Activated CD4-positive, alpha-beta T cell treated with anti-CD3 and anti-CD28 coated beads, Interleukin-2, amount 10 ng/mL, durations not matched to agents 7 days and 5 days (primary cell): ENCODE data around the gene ME2. TPM values are rescaled to one million over a fixed set of nuclear protein-coding genes. Genes with fewer than 3 reads are reported as not detected.
"Not testable (repeated sequence)": the region's sequence is repeated elsewhere in the genome, so short reads cannot be mapped to it uniquely, and the experiment has no call there.

ENCODE experiments used
- CTCF ChIA-PET: fragments of 350-600 bp; sonication (Branson Sonifier 250); formaldehyde crosslinking; loops from one replicate; lab custom pipeline; 2021; ENCODE audit warnings: antibody characterized with exemption; lab: Charles Lee
- POLR2A ChIA-PET: fragments of 350-600 bp; sonication (Branson Sonifier 250); formaldehyde crosslinking; loops from one replicate; lab custom pipeline; 2021; ENCODE audit warnings: antibody characterized with exemption; lab: Charles Lee
- DNase-seq: peaks from one replicate; pipeline ENCODE4 v3.0.0-alpha.2; 2020
- H3K27ac Mint-ChIP-seq: one replicate; pipeline ENCODE4 v1.8.0; 2021; ENCODE audit warnings: mild to moderate bottlenecking, moderate library complexity, mixed read lengths
- H3K27me3 Mint-ChIP-seq: one replicate; pipeline ENCODE4 v1.8.0; 2021; ENCODE audit warnings: mixed read lengths
- H3K36me3 Mint-ChIP-seq: one replicate; pipeline ENCODE4 v1.8.0; 2021; ENCODE audit warnings: low read depth, mixed read lengths
- H3K4me1 Mint-ChIP-seq: one replicate; pipeline ENCODE4 v1.8.0; 2021; ENCODE audit warnings: mixed read lengths
- H3K4me3 Mint-ChIP-seq: one replicate; pipeline ENCODE4 v1.8.0; 2021; ENCODE audit warnings: mild to moderate bottlenecking, moderate library complexity, mixed read lengths
- H3K9me3 Mint-ChIP-seq: one replicate; pipeline ENCODE4 v1.8.0; 2021; ENCODE audit warnings: mixed read lengths
- total RNA-seq, 2 experiments: library from RNA; stranded (reverse); gene quantifications; one replicate each; pipeline ENCODE4 v1.2.3, GENCODE V29; 2021

Gene ME2
- total RNA-seq, 2 experiments from 2014 or later = 84.1 to 98.5 TPM

DNA sequence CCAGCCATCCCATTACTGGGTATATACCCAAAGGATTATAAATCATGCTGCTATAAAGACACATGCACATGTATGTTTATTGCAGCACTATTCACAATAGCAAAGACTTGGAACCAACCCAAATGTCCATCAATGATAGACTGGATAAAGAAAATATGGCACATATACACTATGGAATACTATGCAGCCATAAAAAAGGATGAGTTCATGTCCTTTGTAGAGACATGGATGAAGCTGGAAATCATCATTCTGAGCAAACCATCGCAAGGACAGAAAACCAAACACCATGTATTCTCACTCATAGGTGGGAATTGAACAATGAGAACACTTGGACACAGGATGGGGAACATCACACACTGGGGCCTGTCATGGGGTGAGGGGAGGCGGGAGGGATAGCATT, 124.3 kb downstream of the ME2 start:
- H3K4me1 Mint-ChIP-seq, CTCF ChIA-PET, H3K27ac Mint-ChIP-seq, DNase-seq, H3K36me3 Mint-ChIP-seq, H3K9me3 Mint-ChIP-seq, POLR2A ChIA-PET, H3K27me3 Mint-ChIP-seq, H3K4me3 Mint-ChIP-seq: not testable (repeated sequence)

Other genes with a start within 250 kb of the ME2 start
- gene MRO, start 59.1 kb upstream of the ME2 start, total RNA-seq = not detected
- 1 to 10 TPM; 7.5 to 9.1 TPM for gene ELAC1, start 88.9 kb downstream of the ME2 start, total RNA-seq
- gene SMAD4, start 151.1 kb downstream of the ME2 start, total RNA-seq = 100 to 1,000 TPM in 1 of 2 experiments, 10 to 100 TPM in 1; 97.5 to 115 TPM